ENCODE data around the gene ZNF746.

Gene ZNF746

GRCh38 chr7:149474309-149475120, 23.1 kb downstream of the ZNF746 start:
- H3K9me3 Mint-ChIP-seq = peaks cover 9% of the 10 kb centered on the region
- no peaks in the 10 kb centered on the region for H3K27me3 Mint-ChIP-seq
- H3K36me3 Mint-ChIP-seq (ENCODE audit: low read depth) = peaks cover 74% of the 10 kb centered on the region
- no peak overlapping the region for H3K27ac Mint-ChIP-seq
- no peak overlapping the region for H3K4me3 Mint-ChIP-seq
- no peaks in the 10 kb centered on the region for H3K4me1 Mint-ChIP-seq (ENCODE audit: low read depth)

DNA sequence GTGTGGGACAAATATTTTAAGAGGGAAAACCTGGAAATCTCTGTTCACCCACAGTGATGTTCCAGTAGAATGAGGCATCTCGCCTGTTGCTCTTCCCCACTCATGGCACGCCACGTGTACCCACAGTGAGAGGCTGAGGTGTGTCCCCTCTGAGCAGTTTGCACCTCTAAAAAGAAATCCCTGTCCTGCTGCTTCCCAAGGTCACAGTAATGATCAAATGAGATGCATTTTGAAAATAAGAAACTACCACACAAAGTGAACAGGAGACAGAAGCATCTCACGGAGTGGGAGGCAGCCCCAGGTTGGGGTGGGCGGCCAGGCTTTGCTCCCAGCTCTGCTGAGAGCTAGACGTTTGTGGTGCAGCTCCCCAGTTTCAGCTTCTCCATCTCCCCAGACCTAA, 24.4 kb downstream of the ZNF746 start:
- no peaks in the 10 kb centered on the region for H3K27me3 Mint-ChIP-seq
- H3K4me1 Mint-ChIP-seq (ENCODE audit: low read depth) = no peaks in the 10 kb centered on the region
- peaks cover 61% of the 10 kb centered on the region for H3K36me3 Mint-ChIP-seq (ENCODE audit: low read depth)
- H3K27ac Mint-ChIP-seq = no peak overlapping the region
- H3K4me3 Mint-ChIP-seq = no peak overlapping the region
- no peaks in the 10 kb centered on the region for H3K9me3 Mint-ChIP-seq

DNA sequence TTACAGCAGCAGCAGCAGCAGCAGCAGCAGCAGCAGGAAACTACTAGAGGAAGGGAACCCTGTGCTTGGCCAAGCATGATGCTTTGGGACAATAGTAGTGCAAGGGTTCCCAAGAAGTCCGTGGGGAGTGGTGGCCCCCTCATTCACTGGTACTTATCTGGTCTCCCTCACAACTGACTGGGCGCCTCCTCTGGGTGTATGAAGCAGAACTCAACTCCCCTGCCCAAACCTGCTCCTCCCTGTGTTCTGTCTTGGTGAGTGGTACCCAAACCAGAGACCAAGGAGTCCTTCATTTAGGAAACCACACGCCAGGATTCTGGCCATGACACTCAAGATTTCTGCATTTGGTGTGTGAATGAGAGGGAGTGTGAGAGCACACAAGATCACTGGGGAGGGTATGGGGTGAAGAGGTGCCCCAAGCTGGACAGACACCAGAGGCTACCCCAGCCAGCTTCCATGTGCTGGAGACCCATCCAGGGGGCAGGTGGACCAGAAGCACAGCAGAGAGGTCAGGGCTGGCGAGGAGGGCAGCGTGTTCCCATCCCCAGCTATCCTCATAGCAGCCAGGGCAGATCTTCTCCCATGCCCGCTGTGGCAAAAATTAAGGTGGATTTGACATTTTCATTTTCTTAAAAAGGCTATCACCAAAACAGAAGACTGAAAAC, 26.2 kb downstream of the ZNF746 start:
- Mint-ChIP-seq H3K36me3 (ENCODE audit: low read depth) (peaks cover 48% of the 10 kb centered on the region), H3K4me3 (no peak overlapping the region), H3K27me3 (peaks cover 2% of the 10 kb centered on the region), H3K9me3 (no peaks in the 10 kb centered on the region), H3K27ac (no peak overlapping the region), H3K4me1 (ENCODE audit: low read depth) (no peaks in the 10 kb centered on the region)

DNA sequence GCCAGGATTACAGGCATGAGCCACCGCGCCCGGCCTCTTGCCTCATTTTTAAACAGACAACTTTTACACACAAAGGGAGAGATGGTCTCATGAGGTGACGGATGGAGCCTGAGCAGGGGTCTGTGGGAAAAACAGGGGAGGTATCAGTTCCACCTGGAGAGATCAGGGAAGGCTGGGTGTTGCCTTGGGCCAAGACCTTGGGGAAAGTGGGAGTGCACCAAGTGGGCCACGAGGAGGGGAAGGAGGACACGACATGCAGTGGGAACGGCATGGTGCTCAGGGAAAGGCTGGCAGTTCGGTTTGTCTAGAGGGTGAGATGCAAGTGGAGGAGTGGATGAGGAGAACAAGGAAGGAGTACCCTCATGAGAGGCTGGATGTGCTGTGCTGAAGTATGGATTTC, 27.8 kb downstream of the ZNF746 start:
- Mint-ChIP-seq H3K36me3 (ENCODE audit: low read depth) (peaks cover 39% of the 10 kb centered on the region), H3K4me1 (ENCODE audit: low read depth) (no peaks in the 10 kb centered on the region), H3K9me3 (no peaks in the 10 kb centered on the region), H3K4me3 (no peak overlapping the region), H3K27me3 (peaks cover 11% of the 10 kb centered on the region), H3K27ac (no peak overlapping the region)

DNA sequence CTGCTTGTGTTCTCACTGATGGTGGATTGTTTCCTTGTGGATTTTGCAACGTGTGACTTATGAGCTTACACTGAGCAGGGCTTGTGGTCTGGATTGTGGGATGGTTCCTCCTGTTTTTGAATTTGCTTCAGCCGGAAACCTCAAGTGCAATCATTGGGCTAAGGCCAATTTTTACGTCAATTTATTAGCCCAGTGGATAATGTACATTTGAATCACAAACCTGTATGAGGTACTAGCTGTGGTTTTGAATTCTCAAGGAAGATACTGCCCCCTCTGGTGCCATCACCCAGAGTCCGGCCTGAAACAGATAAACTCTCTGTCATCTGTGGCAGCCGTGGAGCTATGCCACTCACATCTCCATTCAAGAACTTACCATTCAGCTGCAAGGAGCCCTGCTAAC, 29.4 kb downstream of the ZNF746 start:
- no peaks in the 10 kb centered on the region for H3K9me3 Mint-ChIP-seq
- peaks cover 27% of the 10 kb centered on the region for H3K36me3 Mint-ChIP-seq (ENCODE audit: low read depth)
- peaks cover 19% of the 10 kb centered on the region for H3K27me3 Mint-ChIP-seq
- H3K4me3 Mint-ChIP-seq = no peak overlapping the region
- H3K4me1 Mint-ChIP-seq (ENCODE audit: low read depth) = no peaks in the 10 kb centered on the region
- no peak overlapping the region for H3K27ac Mint-ChIP-seq

DNA sequence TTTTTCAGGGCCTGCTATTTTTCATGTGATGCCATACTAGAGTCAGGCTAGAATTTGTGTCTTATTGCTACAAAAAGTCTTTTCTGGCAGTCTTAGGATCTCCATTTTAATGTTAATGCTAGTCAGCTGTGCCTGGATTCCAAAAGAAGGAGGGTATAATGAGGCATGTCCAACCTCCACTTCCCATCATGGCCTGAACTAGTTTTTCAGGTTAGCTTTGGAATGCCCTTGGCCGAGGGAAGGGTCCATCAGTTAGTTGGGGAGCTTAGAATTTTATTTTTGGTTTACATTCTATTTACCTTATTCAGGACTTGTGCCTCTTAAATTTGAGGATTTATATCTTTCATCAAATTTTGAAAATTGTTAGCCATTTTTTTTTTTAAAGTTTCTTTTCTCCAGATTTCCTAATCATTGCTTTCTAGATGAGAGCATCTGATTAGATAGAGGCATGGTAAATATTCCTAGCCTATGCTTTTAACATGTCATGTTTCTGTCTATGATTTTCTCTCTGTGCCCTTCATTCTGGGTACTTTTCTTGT, 30.2 kb downstream of the ZNF746 start:
- peaks cover 19% of the 10 kb centered on the region for H3K36me3 Mint-ChIP-seq (ENCODE audit: low read depth)
- H3K27me3 Mint-ChIP-seq = peaks cover 21% of the 10 kb centered on the region
- H3K4me3 Mint-ChIP-seq = no peak overlapping the region
- no peaks in the 10 kb centered on the region for H3K4me1 Mint-ChIP-seq (ENCODE audit: low read depth)
- no peak overlapping the region for H3K27ac Mint-ChIP-seq
- no peaks in the 10 kb centered on the region for H3K9me3 Mint-ChIP-seq

GRCh38 chr7:149466364-149466763, 31.2 kb downstream of the ZNF746 start:
- Mint-ChIP-seq H3K27me3 (peaks cover 23% of the 10 kb centered on the region), H3K4me1 (ENCODE audit: low read depth) (peaks cover 2% of the 10 kb centered on the region), H3K9me3 (no peaks in the 10 kb centered on the region), H3K27ac (no peak overlapping the region), H3K36me3 (ENCODE audit: low read depth) (peaks cover 11% of the 10 kb centered on the region), H3K4me3 (no peak overlapping the region)

DNA sequence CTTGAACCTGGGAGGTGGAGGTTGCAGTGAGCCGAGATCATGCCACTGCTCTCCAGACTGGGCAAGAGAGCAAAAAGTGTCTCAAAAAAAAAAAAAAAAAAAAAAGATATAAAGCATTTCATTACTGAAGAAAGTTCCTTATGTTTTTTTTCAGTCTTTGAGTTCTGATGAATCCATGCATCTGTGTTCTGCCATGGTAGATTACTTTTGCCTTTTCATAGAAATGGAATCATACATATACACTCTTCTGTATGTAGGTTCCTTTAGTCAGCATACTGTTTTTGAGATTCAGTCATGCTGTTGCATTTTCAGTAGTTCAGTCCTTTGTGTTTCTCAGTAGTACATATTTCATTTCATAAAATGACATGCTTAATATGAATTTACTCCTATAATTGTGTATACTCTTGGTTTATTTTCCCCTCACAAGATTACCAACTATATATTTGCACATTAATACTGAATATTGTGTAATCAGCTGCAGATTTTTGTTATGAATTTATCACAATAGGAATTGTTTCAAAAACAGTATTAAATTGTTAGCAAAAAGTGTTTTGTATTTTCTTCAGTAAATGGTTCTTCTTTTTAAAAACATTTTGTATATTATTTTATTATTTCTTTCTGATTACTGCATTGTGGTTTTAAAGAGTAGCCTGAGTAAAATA, 34.0 kb downstream of the ZNF746 start:
- Mint-ChIP-seq H3K27me3 (peaks cover 27% of the 10 kb centered on the region), H3K4me1 (ENCODE audit: low read depth) (peaks cover 12% of the 10 kb centered on the region), H3K9me3 (no peaks in the 10 kb centered on the region), H3K4me3 (no peak overlapping the region), H3K36me3 (ENCODE audit: low read depth) (no peaks in the 10 kb centered on the region), H3K27ac (no peak overlapping the region)

GRCh38 chr7:149462101-149462520, 35.5 kb downstream of the ZNF746 start:
- Mint-ChIP-seq H3K4me3 (peak overlapping the region; percentile 46), H3K27me3 (peaks cover 27% of the 10 kb centered on the region), H3K27ac (no peak overlapping the region), H3K4me1 (ENCODE audit: low read depth) (peaks cover 19% of the 10 kb centered on the region), H3K36me3 (ENCODE audit: low read depth) (peaks cover 2% of the 10 kb centered on the region), H3K9me3 (no peaks in the 10 kb centered on the region)

GRCh38 chr7:149460493-149461277, 36.9 kb downstream of the ZNF746 start, which contains the start of gene ZNF777:
Gene ZNF777 (minus strand): TSS chr7:149461062. CDS start chr7:149456022, 5,040 bp downstream.
- peaks cover 19% of the 10 kb centered on the region for H3K4me1 Mint-ChIP-seq (ENCODE audit: low read depth)
- H3K27ac Mint-ChIP-seq = peak within 1 kb of the TSS; percentile 88
- H3K9me3 Mint-ChIP-seq = no peaks in the 10 kb centered on the region
- H3K27me3 Mint-ChIP-seq = peaks cover 19% of the 10 kb centered on the region
- peak within 1 kb of the TSS; percentile 87 for H3K4me3 Mint-ChIP-seq
- peaks cover 4% of the 10 kb centered on the region for H3K36me3 Mint-ChIP-seq (ENCODE audit: low read depth)

- Mint-ChIP-seq H3K27me3 (peaks cover 16% of the 10 kb centered on the region), H3K9me3 (no peaks in the 10 kb centered on the region), H3K4me3 (peak overlapping the region; percentile 47), H3K36me3 (ENCODE audit: low read depth) (peaks cover 4% of the 10 kb centered on the region), H3K4me1 (ENCODE audit: low read depth) (peaks cover 19% of the 10 kb centered on the region), H3K27ac (no peak overlapping the region)
Measured at GRCh38 chr7:149459540-149460452, 37.8 kb downstream of the ZNF746 start.

GRCh38 chr7:149459201-149459539, 38.4 kb downstream of the ZNF746 start:
- Mint-ChIP-seq H3K4me1 (ENCODE audit: low read depth) (peaks cover 19% of the 10 kb centered on the region), H3K36me3 (ENCODE audit: low read depth) (peaks cover 4% of the 10 kb centered on the region), H3K27ac (peak overlapping the region; percentile 70), H3K9me3 (no peaks in the 10 kb centered on the region), H3K4me3 (peak overlapping the region; percentile 80), H3K27me3 (peaks cover 11% of the 10 kb centered on the region)

- H3K9me3 Mint-ChIP-seq = no peaks in the 10 kb centered on the region
- H3K4me3 Mint-ChIP-seq = peak overlapping the region; percentile 80
- peaks cover 8% of the 10 kb centered on the region for H3K27me3 Mint-ChIP-seq
- peaks cover 19% of the 10 kb centered on the region for H3K4me1 Mint-ChIP-seq (ENCODE audit: low read depth)
- peaks cover 7% of the 10 kb centered on the region for H3K36me3 Mint-ChIP-seq (ENCODE audit: low read depth)
- H3K27ac Mint-ChIP-seq = no peak overlapping the region
Measured at GRCh38 chr7:149458235-149458634, 39.4 kb downstream of the ZNF746 start.
